ENCODE measurements around the gene PIGW.

The PIGW gene

DNA sequence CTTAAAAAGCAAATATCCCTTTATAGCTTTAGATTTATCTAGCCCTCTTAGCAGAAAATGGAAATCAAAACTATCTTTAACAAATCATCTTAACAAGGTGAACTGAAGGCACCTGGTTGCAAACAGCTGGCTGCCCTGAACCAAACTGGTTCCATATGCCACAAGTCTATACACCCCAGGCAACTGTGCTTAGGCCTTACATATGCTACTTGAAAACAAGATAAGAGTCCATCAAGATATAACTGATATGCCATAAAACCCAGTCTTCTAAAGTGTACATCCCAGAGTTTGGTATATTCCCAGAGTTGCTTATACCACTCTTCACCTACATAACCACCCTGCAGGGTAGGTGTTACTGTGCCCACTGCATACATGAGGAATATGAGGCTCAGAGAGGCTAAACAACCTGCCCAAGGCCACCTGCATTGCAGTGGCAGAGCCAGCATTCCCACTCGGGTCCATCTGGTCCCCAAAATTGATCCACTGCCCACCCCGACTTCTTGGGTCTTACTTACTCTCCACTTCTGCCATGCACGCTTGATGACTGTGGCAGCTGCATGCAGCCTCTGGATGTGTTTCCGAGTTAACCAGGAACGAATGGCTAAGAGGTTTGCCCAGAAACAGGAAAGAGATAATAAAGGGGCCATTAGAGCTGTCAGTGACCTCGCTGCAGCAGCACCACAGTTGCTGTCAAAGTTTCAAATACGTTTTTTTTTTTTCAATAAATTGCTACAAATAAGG, 36.1 kb upstream of the PIGW start:
- H3K27me3 ChIP-seq (replicated peaks; ENCODE audit: control insufficient read depth, insufficient read depth, low read length, poor library complexity, severe bottlenecking), result no peaks in the 10 kb centered on the region
- H3K4me3 ChIP-seq (ENCODE audit: insufficient read depth, low read depth, low read length, poor library complexity, severe bottlenecking), result no peak overlapping the region
- no peaks in the 10 kb centered on the region for H3K9me3 ChIP-seq (ENCODE audit: control insufficient read depth, low read length)
- H3K4me1 ChIP-seq (ENCODE audit: control insufficient read depth, insufficient read depth, low read length, poor library complexity, severe bottlenecking), result no peaks in the 10 kb centered on the region
- H3K36me3 ChIP-seq (ENCODE audit: control insufficient read depth, insufficient read depth, low read length), result peaks cover 45% of the 10 kb centered on the region
- DNase-seq, result no peak
- no peak overlapping the region for H3K27ac ChIP-seq (ENCODE audit: insufficient read depth, low read length, poor library complexity, severe bottlenecking)

DNA sequence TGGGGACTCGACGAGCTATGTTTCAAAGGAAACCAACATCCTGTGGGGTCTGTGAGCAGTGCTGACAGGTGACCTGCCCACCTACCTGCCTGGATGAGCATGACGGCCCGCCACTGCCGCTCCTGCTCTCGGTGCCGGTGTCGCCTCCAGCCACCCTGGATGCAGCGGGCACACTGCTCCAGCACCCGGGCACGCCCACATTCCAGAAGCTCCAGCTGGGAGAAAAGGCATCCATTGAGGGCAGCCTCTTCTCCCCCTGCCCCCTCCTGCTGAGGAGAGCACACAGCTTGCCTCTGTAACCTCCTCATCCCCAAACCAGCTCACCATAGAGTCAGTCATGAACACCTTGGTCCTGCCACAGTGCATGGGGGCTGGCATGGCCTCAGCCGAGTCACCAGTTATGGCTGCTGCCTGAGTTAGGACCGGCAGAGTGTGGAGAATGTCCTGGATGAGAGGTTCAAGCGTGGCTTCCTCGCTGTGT, 34.0 kb upstream of the PIGW start:
- H3K36me3 ChIP-seq (ENCODE audit: control insufficient read depth, insufficient read depth, low read length), result peaks cover 27% of the 10 kb centered on the region
- H3K9me3 ChIP-seq (ENCODE audit: control insufficient read depth, low read length), result no peaks in the 10 kb centered on the region
- H3K4me3 ChIP-seq (ENCODE audit: insufficient read depth, low read depth, low read length, poor library complexity, severe bottlenecking), result no peak overlapping the region
- H3K27ac ChIP-seq (ENCODE audit: insufficient read depth, low read length, poor library complexity, severe bottlenecking), result no peak overlapping the region
- no peak for DNase-seq
- no peaks in the 10 kb centered on the region for H3K4me1 ChIP-seq (ENCODE audit: control insufficient read depth, insufficient read depth, low read length, poor library complexity, severe bottlenecking)
- H3K27me3 ChIP-seq (replicated peaks; ENCODE audit: control insufficient read depth, insufficient read depth, low read length, poor library complexity, severe bottlenecking), result no peaks in the 10 kb centered on the region

DNA sequence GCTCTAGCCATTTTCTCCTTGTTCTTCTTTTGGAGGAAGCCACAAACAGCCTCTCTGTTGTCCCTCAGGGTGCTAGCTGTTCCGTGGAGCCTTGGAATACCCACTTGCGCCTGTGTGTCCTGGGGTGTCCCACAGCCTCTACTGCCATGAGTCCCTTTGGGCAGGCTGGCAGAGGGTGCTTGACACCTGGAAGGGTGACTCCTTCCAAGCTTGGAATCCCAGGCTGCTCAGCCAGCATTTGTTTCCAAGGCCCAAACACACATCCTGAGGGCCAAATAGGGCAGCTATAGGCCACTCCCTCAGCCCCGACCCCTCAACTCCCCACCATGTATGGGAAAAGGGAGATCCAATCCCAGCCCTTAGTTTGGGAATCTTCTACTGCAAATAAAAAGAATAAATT, 33.4 kb upstream of the PIGW start:
- no peaks in the 10 kb centered on the region for H3K4me1 ChIP-seq (ENCODE audit: control insufficient read depth, insufficient read depth, low read length, poor library complexity, severe bottlenecking)
- H3K4me3 ChIP-seq (ENCODE audit: insufficient read depth, low read depth, low read length, poor library complexity, severe bottlenecking), result no peak overlapping the region
- H3K36me3 ChIP-seq (ENCODE audit: control insufficient read depth, insufficient read depth, low read length), result peaks cover 22% of the 10 kb centered on the region
- no peaks in the 10 kb centered on the region for H3K9me3 ChIP-seq (ENCODE audit: control insufficient read depth, low read length)
- no peak for DNase-seq
- no peak overlapping the region for H3K27ac ChIP-seq (ENCODE audit: insufficient read depth, low read length, poor library complexity, severe bottlenecking)
- no peaks in the 10 kb centered on the region for H3K27me3 ChIP-seq (replicated peaks; ENCODE audit: control insufficient read depth, insufficient read depth, low read length, poor library complexity, severe bottlenecking)

DNA sequence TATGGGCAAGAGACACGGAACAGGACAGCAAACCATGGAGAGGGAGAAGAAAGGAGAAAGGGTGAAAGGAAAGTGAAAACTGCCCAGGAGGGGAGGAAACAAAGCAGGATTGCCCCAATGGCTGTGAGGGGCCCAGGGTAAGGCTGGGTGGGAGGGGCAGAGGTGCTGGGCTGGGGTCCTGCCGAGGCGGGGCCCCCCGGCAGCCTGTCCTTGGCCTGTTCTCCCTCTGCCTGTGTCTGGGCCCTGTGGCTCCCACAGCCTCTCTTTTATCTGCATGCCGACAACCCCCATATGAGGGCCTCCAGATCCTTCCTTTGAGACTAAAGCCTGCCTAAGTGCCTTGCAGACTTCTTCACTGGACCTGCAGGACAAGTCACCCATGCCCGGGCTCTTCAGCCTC, 32.8 kb upstream of the PIGW start:
- peaks cover 22% of the 10 kb centered on the region for H3K36me3 ChIP-seq (ENCODE audit: control insufficient read depth, insufficient read depth, low read length)
- no peak overlapping the region for H3K4me3 ChIP-seq (ENCODE audit: insufficient read depth, low read depth, low read length, poor library complexity, severe bottlenecking)
- no peaks in the 10 kb centered on the region for H3K4me1 ChIP-seq (ENCODE audit: control insufficient read depth, insufficient read depth, low read length, poor library complexity, severe bottlenecking)
- H3K27ac ChIP-seq (ENCODE audit: insufficient read depth, low read length, poor library complexity, severe bottlenecking), result no peak overlapping the region
- no peaks in the 10 kb centered on the region for H3K27me3 ChIP-seq (replicated peaks; ENCODE audit: control insufficient read depth, insufficient read depth, low read length, poor library complexity, severe bottlenecking)
- no peak for DNase-seq
- H3K9me3 ChIP-seq (ENCODE audit: control insufficient read depth, low read length), result no peaks in the 10 kb centered on the region

DNA sequence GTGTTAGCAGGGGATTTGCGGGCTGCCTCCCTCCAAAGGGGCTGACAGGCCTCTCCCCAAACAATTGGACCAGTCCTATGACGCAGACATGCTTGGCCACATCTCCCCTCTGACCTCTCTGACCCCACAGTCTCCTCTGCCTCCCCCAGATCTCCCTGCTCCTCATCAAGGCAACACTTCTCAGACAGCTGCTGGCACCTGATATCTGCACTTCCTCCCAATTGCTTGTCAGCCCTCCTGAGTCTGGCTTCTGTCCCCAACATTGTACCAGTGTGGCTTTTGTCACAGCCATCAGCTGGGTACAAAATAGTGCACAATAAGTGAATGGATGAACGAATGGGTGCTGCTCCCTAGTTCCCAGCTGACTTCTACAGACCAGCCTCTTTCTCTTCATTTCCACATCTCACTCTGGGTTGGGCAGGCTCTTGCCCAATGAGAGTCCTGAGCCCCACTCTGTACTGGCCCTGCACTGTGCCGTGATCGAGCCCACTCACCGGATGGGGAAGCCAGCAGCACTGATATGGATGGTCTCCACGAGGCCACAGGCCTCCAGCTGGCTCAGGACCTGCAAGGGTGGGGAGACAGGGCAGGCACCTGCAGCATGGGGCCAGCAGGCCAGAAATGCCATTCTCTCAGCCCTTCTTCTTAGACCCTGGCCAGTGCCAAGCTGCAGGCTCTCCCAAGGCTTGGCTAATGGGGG, 31.2 kb upstream of the PIGW start:
- Histone ChIP-seq H3K27ac (ENCODE audit: insufficient read depth, low read length, poor library complexity, severe bottlenecking) (no peak overlapping the region), H3K4me1 (ENCODE audit: control insufficient read depth, insufficient read depth, low read length, poor library complexity, severe bottlenecking) (no peaks in the 10 kb centered on the region), H3K36me3 (ENCODE audit: control insufficient read depth, insufficient read depth, low read length) (peaks cover 9% of the 10 kb centered on the region), H3K4me3 (ENCODE audit: insufficient read depth, low read depth, low read length, poor library complexity, severe bottlenecking) (no peak overlapping the region), H3K27me3 (replicated peaks; ENCODE audit: control insufficient read depth, insufficient read depth, low read length, poor library complexity, severe bottlenecking) (no peaks in the 10 kb centered on the region), H3K9me3 (ENCODE audit: control insufficient read depth, low read length) (no peaks in the 10 kb centered on the region)
- no peak for DNase-seq

DNA sequence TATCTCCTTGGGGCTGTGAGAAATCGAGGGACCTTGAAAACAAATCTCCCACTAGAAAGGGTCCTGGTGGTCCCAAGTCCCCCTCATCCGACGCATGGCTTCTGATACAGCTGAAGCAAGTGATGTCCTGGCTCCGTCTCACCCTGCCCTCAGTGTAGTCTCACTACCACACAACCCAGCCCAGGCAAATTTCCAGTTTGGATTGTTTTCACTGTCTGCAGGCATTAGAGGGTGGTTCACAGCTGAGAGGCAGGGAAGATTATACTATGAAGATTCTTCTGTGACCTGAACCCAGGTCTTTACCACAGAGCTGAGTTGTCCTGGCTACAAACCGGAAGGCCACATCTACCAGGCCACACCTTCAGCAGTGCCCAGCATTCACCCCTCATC, 30.6 kb upstream of the PIGW start:
- Histone ChIP-seq H3K4me3 (ENCODE audit: insufficient read depth, low read depth, low read length, poor library complexity, severe bottlenecking) (no peak overlapping the region), H3K4me1 (ENCODE audit: control insufficient read depth, insufficient read depth, low read length, poor library complexity, severe bottlenecking) (no peaks in the 10 kb centered on the region), H3K27ac (ENCODE audit: insufficient read depth, low read length, poor library complexity, severe bottlenecking) (no peak overlapping the region), H3K27me3 (replicated peaks; ENCODE audit: control insufficient read depth, insufficient read depth, low read length, poor library complexity, severe bottlenecking) (no peaks in the 10 kb centered on the region), H3K9me3 (ENCODE audit: control insufficient read depth, low read length) (no peaks in the 10 kb centered on the region), H3K36me3 (ENCODE audit: control insufficient read depth, insufficient read depth, low read length) (peaks cover 9% of the 10 kb centered on the region)
- DNase-seq, result no peak

DNA sequence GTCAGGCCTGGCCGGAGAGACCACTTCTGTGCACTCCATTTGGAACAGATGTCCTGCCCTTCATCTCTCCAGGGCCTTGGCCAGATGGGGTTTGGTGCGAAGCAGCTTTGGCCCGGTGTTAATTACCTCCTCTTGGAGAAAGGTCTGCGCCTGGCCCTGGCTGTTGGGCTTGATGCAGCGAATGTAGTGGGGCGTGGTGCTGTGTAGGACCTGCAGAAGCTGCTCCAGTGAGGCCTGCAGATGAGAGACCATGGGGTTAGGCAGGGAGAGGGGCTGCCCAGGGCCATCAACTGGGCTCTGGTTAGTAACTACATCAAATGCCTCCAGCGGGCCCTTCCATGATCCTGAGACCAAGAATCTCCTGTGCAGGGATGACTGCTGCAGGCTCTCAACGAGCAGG, 29.6 kb upstream of the PIGW start:
- Histone ChIP-seq H3K4me1 (ENCODE audit: control insufficient read depth, insufficient read depth, low read length, poor library complexity, severe bottlenecking) (no peaks in the 10 kb centered on the region), H3K4me3 (ENCODE audit: insufficient read depth, low read depth, low read length, poor library complexity, severe bottlenecking) (no peak overlapping the region), H3K27ac (ENCODE audit: insufficient read depth, low read length, poor library complexity, severe bottlenecking) (no peak overlapping the region), H3K36me3 (ENCODE audit: control insufficient read depth, insufficient read depth, low read length) (peaks cover 13% of the 10 kb centered on the region), H3K27me3 (replicated peaks; ENCODE audit: control insufficient read depth, insufficient read depth, low read length, poor library complexity, severe bottlenecking) (no peaks in the 10 kb centered on the region), H3K9me3 (ENCODE audit: control insufficient read depth, low read length) (no peaks in the 10 kb centered on the region)
- no peak for DNase-seq

DNA sequence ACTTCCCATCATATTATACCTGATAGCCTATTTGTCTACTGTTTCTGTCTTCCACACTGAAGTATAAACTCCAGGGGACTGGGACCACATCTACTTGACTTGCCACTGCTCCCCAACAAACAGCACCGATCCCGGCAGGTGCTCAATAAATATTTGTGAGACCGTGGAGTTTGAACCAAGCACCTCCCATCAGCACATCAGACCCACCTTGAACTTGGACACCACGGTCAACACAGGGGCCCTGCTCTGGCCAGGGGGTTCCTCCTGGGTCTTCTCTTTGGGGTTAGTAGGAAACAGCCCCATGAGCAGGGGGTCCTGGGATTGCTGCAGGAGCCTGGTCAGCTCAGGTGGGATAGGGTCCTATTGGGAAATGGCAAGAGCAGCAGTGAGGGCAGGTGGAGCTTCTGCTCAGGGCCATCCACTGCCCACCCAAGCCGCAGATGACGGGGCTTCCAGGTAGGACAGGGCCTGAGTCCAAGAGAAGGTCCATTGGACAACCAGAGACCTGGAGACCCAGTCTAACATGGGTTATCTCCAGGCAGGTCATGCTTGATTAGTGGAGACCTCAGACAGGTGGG, 28.4 kb upstream of the PIGW start:
- H3K4me3 ChIP-seq (ENCODE audit: insufficient read depth, low read depth, low read length, poor library complexity, severe bottlenecking), result no peak overlapping the region
- no peaks in the 10 kb centered on the region for H3K4me1 ChIP-seq (ENCODE audit: control insufficient read depth, insufficient read depth, low read length, poor library complexity, severe bottlenecking)
- peaks cover 18% of the 10 kb centered on the region for H3K36me3 ChIP-seq (ENCODE audit: control insufficient read depth, insufficient read depth, low read length)
- H3K27me3 ChIP-seq (replicated peaks; ENCODE audit: control insufficient read depth, insufficient read depth, low read length, poor library complexity, severe bottlenecking), result no peaks in the 10 kb centered on the region
- no peak for DNase-seq
- H3K9me3 ChIP-seq (ENCODE audit: control insufficient read depth, low read length), result no peaks in the 10 kb centered on the region
- no peak overlapping the region for H3K27ac ChIP-seq (ENCODE audit: insufficient read depth, low read length, poor library complexity, severe bottlenecking)

DNA sequence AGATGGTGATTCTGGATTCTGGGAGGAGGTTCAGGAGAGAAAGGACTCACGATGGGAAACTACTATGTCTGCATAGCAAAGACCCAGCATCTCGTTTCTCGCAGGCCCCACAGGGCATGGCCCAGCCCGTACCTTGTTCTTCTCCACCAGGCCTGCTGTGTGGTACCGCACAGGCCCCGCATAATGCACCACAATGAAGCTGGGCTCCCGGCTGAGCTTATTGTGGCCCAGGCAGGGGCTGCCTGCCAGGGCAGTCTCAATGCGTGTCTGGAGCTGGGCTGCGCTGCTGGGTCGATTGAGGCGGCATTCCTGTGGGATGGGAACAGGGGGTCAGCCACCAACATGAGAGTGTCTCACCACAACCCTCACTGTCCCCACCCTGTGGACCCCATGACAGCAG, 28.0 kb upstream of the PIGW start:
- Histone ChIP-seq H3K27me3 (replicated peaks; ENCODE audit: control insufficient read depth, insufficient read depth, low read length, poor library complexity, severe bottlenecking) (no peaks in the 10 kb centered on the region), H3K36me3 (ENCODE audit: control insufficient read depth, insufficient read depth, low read length) (peaks cover 18% of the 10 kb centered on the region), H3K4me1 (ENCODE audit: control insufficient read depth, insufficient read depth, low read length, poor library complexity, severe bottlenecking) (no peaks in the 10 kb centered on the region), H3K4me3 (ENCODE audit: insufficient read depth, low read depth, low read length, poor library complexity, severe bottlenecking) (no peak overlapping the region), H3K9me3 (ENCODE audit: control insufficient read depth, low read length) (no peaks in the 10 kb centered on the region), H3K27ac (ENCODE audit: insufficient read depth, low read length, poor library complexity, severe bottlenecking) (no peak overlapping the region)
- DNase-seq, result no peak

DNA sequence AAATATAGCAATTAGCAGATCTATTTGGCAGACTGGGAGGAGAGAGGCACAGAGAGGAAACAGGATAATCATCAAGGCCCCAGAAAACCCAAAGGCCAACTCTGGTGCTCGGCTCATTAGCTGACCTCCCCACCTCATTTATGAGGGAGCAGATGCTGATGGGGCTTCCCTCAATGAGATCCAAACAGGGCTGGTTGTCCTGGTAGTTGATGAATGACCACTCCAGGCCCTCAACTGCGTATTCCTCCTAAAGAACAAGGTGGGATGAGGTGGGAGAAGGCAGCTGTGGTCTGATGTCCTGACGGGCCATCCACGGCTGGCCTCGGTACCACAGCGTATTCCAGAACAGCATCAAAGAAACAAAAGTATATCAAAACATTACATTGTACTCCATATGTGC, 27.5 kb upstream of the PIGW start:
- Histone ChIP-seq H3K9me3 (ENCODE audit: control insufficient read depth, low read length) (no peaks in the 10 kb centered on the region), H3K4me1 (ENCODE audit: control insufficient read depth, insufficient read depth, low read length, poor library complexity, severe bottlenecking) (no peaks in the 10 kb centered on the region), H3K4me3 (ENCODE audit: insufficient read depth, low read depth, low read length, poor library complexity, severe bottlenecking) (no peak overlapping the region), H3K27ac (ENCODE audit: insufficient read depth, low read length, poor library complexity, severe bottlenecking) (no peak overlapping the region), H3K27me3 (replicated peaks; ENCODE audit: control insufficient read depth, insufficient read depth, low read length, poor library complexity, severe bottlenecking) (no peaks in the 10 kb centered on the region), H3K36me3 (ENCODE audit: control insufficient read depth, insufficient read depth, low read length) (peaks cover 18% of the 10 kb centered on the region)
- DNase-seq, result no peak
